Caco-2 (cell line): Measurements from ENCODE around the gene MTFMT. TPM values are rescaled to one million over a fixed set of nuclear protein-coding genes. Genes with fewer than 3 reads are reported as not detected.

Experiments used
- BruUV-seq: library from RNA; stranded (reverse); fragments of 400-500 nt; replicated peaks from 2 replicates; lab custom pipeline; 2021; lab: Mats Ljungman, UMichigan
- CTCF ChIA-PET: fragments of 300-600 bp; sonication (Branson Sonifier 250); formaldehyde crosslinking; loops from one replicate; lab custom pipeline; 2022; ENCODE audit warnings: antibody characterized with exemption; lab: Charles Lee
- POLR2A ChIA-PET: fragments of 300-600 bp; sonication (Branson Sonifier 250); formaldehyde crosslinking; loops from one replicate; lab custom pipeline; 2022; ENCODE audit warnings: antibody characterized with exemption; lab: Charles Lee
- DNase-seq, 2 experiments: peaks; one replicate each; pipeline versions ENCODE4 v3.0.0 to v3.0.0-alpha.2; 2020 to 2022
- H3K27me3 ChIP-seq: replicated peaks from 2 replicates; pipeline ENCODE4 v1.6.0; 2011; ENCODE audit warnings: low read length; ENCODE audit not compliant: control insufficient read depth, insufficient read depth
- H3K36me3 ChIP-seq: 2 replicates; pipeline ENCODE4 v1.5.1; 2011; ENCODE audit warnings: low read length; ENCODE audit not compliant: control insufficient read depth, insufficient read depth
- H3K4me1 ChIP-seq: fragments of 250-450 bp; sonication (Bioruptor Pico); 2 replicates; pipeline ENCODE4 v1.5.1; 2020; ENCODE audit warnings: mild to moderate bottlenecking
- H3K4me3 ChIP-seq: 2 replicates; pipeline ENCODE4 v1.5.1; 2011; ENCODE audit warnings: low read depth, mild to moderate bottlenecking, control low read depth, low read length
- H3K9me3 ChIP-seq: fragments of 250-450 bp; sonication (Bioruptor Pico); 2 replicates; pipeline ENCODE4 v1.5.1; 2020; ENCODE audit warnings: mild to moderate bottlenecking, moderate library complexity
- H3K27ac Mint-ChIP-seq: one replicate; pipeline ENCODE4 v1.8.0; 2022; ENCODE audit warnings: mixed read lengths; ENCODE audit not compliant: unreplicated experiment
- H3K27me3 Mint-ChIP-seq: one replicate; pipeline ENCODE4 v1.8.0; 2022; ENCODE audit warnings: mixed read lengths; ENCODE audit not compliant: insufficient read depth, unreplicated experiment
- H3K36me3 Mint-ChIP-seq: one replicate; pipeline ENCODE4 v1.8.0; 2022; ENCODE audit warnings: mild to moderate bottlenecking, mixed read lengths; ENCODE audit not compliant: insufficient read depth, unreplicated experiment
- H3K4me1 Mint-ChIP-seq: one replicate; pipeline ENCODE4 v1.8.0; 2022; ENCODE audit warnings: low read depth, mixed read lengths; ENCODE audit not compliant: unreplicated experiment
- H3K4me3 Mint-ChIP-seq: one replicate; pipeline ENCODE4 v1.8.0; 2022; ENCODE audit warnings: mild to moderate bottlenecking, moderate library complexity, mixed read lengths; ENCODE audit not compliant: unreplicated experiment
- H3K9me3 Mint-ChIP-seq: one replicate; pipeline ENCODE4 v1.8.0; 2022; ENCODE audit warnings: mixed read lengths; ENCODE audit not compliant: unreplicated experiment
- intact Hi-C: fragments of 100-400 bp; cut with micrococcal nuclease; formaldehyde crosslinking; loops from one replicate; pipeline ENCODE4 v1.10.0; 2022; ENCODE audit not compliant: unreplicated experiment
- total RNA-seq: library from RNA; stranded (reverse); gene quantifications from 2 replicates; pipeline ENCODE4 v1.2.3, GENCODE V29; 2022
- TF ChIP-seq, protein P1 (sequence below), 2 experiments: fragments of 200-600 bp in 1 of 2; IDR thresholded peaks; 1 replicate in 1 of 2; 2 replicates in 1 of 2; pipeline versions ENCODE4 v1.5.1 to v1.8.0; 2011 to 2022; ENCODE audit warnings: antibody characterized with exemption in 1 of 2, control low read depth in 1 of 2, inconsistent platforms in 1 of 2, low read depth in 1 of 2, low read length in 1 of 2, mild to moderate bottlenecking in 1 of 2, moderate library complexity in 1 of 2; ENCODE audit not compliant: insufficient read depth in 1 of 2, severe bottlenecking in 1 of 2, unreplicated experiment in 1 of 2

Gene MTFMT
- total RNA-seq, 1 experiment from 2014 or later = 24.7 TPM

DNA sequence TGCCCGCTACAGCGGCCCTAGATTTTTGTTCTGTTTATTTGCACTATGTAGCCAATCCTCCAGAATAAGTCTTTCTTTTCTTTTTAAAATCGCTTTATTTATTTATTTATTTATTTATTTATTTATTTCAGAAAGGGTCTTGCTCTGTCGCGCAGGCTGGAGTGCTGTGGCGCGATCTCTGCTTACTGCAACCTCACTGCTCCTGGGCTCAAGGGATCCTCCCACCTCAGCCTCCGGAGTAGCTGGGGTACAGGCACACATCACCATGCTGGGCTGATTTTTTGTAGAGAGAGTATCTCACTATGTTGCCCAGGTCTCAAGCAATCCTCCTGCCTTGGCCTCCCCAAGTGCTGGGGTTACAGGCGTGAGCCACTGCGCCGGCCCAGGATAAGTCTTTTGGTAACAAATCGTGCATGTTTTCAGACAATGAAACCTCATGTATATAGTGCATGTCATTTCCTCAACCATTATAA, 333 bp upstream of the MTFMT start:
- no peaks in the 10 kb centered on the region for H3K27me3 ChIP-seq
- TF ChIP-seq, protein P1, sequence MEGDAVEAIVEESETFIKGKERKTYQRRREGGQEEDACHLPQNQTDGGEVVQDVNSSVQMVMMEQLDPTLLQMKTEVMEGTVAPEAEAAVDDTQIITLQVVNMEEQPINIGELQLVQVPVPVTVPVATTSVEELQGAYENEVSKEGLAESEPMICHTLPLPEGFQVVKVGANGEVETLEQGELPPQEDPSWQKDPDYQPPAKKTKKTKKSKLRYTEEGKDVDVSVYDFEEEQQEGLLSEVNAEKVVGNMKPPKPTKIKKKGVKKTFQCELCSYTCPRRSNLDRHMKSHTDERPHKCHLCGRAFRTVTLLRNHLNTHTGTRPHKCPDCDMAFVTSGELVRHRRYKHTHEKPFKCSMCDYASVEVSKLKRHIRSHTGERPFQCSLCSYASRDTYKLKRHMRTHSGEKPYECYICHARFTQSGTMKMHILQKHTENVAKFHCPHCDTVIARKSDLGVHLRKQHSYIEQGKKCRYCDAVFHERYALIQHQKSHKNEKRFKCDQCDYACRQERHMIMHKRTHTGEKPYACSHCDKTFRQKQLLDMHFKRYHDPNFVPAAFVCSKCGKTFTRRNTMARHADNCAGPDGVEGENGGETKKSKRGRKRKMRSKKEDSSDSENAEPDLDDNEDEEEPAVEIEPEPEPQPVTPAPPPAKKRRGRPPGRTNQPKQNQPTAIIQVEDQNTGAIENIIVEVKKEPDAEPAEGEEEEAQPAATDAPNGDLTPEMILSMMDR (IDR thresholded peaks at IDR 0.05; ENCODE audit: insufficient read depth in 1 of 2, low read depth in 1 of 2, low read length in 1 of 2, severe bottlenecking in 1 of 2, unreplicated experiment in 1 of 2) = no peak
- Mint-ChIP-seq H3K4me1 (peaks cover 7% of the 10 kb centered on the region), H3K27me3 (no peaks in the 10 kb centered on the region), H3K4me3 (peak overlapping the region; percentile 84), H3K9me3 (no peaks in the 10 kb centered on the region), H3K36me3 (peaks cover 18% of the 10 kb centered on the region), H3K27ac (no peak overlapping the region)
- no peaks in the 10 kb centered on the region for H3K36me3 ChIP-seq
- CTCF ChIA-PET = no interaction called here
- no peak for DNase-seq
- H3K4me3 ChIP-seq = no peak overlapping the region
- no peaks in the 10 kb centered on the region for H3K9me3 ChIP-seq
- no TSS peak for BruUV-seq
- POLR2A ChIA-PET = no interaction called here
- intact Hi-C loops = no loop called here
- peaks cover 26% of the 10 kb centered on the region for H3K4me1 ChIP-seq

DNA sequence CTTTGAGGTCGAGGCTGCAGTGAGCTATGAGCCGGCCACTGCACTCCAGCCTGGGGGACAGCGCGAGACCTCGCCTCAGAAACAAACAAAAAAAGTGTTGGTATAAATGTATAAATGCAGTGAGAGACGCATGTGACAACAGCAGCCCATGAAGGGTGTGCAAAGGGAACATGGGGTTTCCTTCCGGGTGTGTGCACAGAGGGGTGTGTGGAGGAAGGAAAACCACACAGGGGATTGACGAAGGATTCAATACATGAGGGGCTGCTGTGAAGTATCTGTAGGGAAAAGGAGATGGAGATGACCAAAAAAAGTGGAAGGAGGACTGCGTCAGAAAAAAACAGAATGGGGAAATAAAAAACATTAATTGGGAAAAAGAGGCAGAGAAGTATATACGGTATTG, 1.1 kb downstream of the MTFMT start:
- Mint-ChIP-seq H3K27me3 (no peaks in the 10 kb centered on the region), H3K36me3 (peaks cover 31% of the 10 kb centered on the region), H3K4me3 (peak overlapping the region; percentile 84), H3K4me1 (peaks cover 7% of the 10 kb centered on the region), H3K27ac (peak overlapping the region; percentile 65), H3K9me3 (no peaks in the 10 kb centered on the region)
- peak overlapping the region; percentile 72 for H3K4me3 ChIP-seq
- DNase-seq = no peak
- intact Hi-C loops = no loop called here
- no peaks in the 10 kb centered on the region for H3K36me3 ChIP-seq
- H3K27me3 ChIP-seq = no peaks in the 10 kb centered on the region
- TF ChIP-seq, protein P1 (IDR thresholded peaks at IDR 0.05; ENCODE audit: insufficient read depth in 1 of 2, low read depth in 1 of 2, low read length in 1 of 2, severe bottlenecking in 1 of 2, unreplicated experiment in 1 of 2) = no peak
- H3K9me3 ChIP-seq = no peaks in the 10 kb centered on the region
- H3K4me1 ChIP-seq = peaks cover 17% of the 10 kb centered on the region
- TSS peak; percentile 30 for BruUV-seq
- ChIA-PET CTCF (no interaction called here), POLR2A (interaction anchor here (0.5 kb wide), 1 partner anchor 191 kb away, joined by 9 read pairs; no protein-coding TSS in a partner anchor)

DNA sequence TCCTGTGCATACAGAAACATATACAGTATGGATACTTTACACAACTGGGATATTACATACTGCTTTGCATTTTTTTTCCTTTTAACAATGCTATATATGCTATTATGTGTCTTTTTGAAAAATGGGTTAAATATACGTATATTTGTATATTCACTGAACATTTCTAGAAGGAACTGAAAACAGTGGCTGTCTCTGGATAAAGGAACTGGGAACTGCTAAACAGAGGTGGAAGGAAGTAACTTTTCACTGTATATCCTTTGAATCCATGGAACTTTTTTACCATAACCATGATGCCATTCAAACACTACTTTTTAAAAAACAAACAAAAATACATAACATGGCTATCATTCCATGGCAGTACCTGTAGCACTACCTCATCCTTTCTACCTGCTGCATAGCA, 1.8 kb downstream of the MTFMT start:
- intact Hi-C loops = no loop called here
- Mint-ChIP-seq H3K4me3 (peak overlapping the region; percentile 84), H3K36me3 (peaks cover 31% of the 10 kb centered on the region), H3K27me3 (no peaks in the 10 kb centered on the region), H3K27ac (no peak overlapping the region), H3K9me3 (no peaks in the 10 kb centered on the region), H3K4me1 (peaks cover 7% of the 10 kb centered on the region)
- Histone ChIP-seq H3K9me3 (no peaks in the 10 kb centered on the region), H3K27me3 (no peaks in the 10 kb centered on the region), H3K36me3 (no peaks in the 10 kb centered on the region), H3K4me3 (no peak overlapping the region), H3K4me1 (peaks cover 12% of the 10 kb centered on the region)
- no TSS peak for BruUV-seq
- POLR2A ChIA-PET = interaction anchor here (0.5 kb wide), 1 partner anchor 190 kb away, joined by 9 read pairs; no protein-coding TSS in a partner anchor
- TF ChIP-seq, protein P1 (IDR thresholded peaks at IDR 0.05; ENCODE audit: insufficient read depth in 1 of 2, low read depth in 1 of 2, low read length in 1 of 2, severe bottlenecking in 1 of 2, unreplicated experiment in 1 of 2) = no peak
- no peak for DNase-seq
- CTCF ChIA-PET = no interaction called here
